ENCODE data around the gene TJP1. TPM values are rescaled to one million over a fixed set of nuclear protein-coding genes. Genes with fewer than 3 reads are reported as not detected.

The TJP1 gene
- polyA plus RNA-seq, 1 donor (not counting 4 experiments of a cell fraction or from before 2014, with no cell fraction given), result 54.7 TPM

DNA sequence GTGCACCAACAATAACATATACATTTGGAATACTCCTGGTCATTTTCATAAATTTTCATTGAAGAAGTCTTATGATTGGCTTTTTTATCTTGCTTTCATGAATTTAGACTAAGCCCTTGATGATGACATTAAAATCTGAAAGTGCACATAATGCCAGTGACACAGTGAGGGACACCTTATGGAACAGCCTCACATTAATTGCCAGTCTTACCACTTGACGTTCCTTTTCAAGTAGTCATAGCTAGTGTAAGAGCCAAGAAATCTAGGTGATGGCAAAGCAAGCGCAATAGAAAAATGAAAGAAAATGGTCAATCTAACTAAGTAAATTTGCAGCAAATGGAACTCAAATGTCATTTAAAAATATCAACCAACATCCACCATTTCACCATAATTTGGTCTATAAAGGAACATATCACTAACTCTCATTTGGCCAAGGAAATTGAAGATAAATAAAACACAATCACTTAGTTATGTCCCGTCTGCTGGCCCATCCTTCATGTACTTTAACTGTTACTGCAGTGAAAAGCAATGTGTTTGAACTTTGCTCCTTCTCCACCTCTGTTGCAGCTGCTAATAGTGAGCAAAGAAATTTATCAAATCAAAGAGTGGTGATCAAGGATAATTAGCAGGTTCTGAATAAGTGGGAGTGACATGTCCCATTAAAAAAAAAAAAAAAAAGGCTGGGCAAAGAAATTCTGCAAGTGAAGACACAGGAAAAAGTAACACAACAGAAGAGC is 110.0 kb downstream of the TJP1 start:
- no peak overlapping the region for H2AFZ ChIP-seq (ENCODE audit: control insufficient read depth, low read length)
- DNase-seq (ENCODE audit: low read depth, low spot score) (no peak), FAIRE-seq (no peak)
- peaks cover 30 to 32% of the 10 kb centered on the region in 2 experiments for H3K36me3 ChIP-seq (ENCODE audit: control insufficient read depth in 2 of 2, extremely low read depth in 1 of 2, insufficient read depth in 2 of 2, low read length in 2 of 2)
- no peak overlapping the region for H3K27ac ChIP-seq (ENCODE audit: control insufficient read depth, insufficient read depth, low read length)
- H3K9me3 ChIP-seq (ENCODE audit: control insufficient read depth, low read depth, low read length), result no peaks in the 10 kb centered on the region
- TF ChIP-seq EZH2 (IDR thresholded peaks at IDR 0.05; ENCODE audit: low read length), result no peak
- TF ChIP-seq, protein P1, sequence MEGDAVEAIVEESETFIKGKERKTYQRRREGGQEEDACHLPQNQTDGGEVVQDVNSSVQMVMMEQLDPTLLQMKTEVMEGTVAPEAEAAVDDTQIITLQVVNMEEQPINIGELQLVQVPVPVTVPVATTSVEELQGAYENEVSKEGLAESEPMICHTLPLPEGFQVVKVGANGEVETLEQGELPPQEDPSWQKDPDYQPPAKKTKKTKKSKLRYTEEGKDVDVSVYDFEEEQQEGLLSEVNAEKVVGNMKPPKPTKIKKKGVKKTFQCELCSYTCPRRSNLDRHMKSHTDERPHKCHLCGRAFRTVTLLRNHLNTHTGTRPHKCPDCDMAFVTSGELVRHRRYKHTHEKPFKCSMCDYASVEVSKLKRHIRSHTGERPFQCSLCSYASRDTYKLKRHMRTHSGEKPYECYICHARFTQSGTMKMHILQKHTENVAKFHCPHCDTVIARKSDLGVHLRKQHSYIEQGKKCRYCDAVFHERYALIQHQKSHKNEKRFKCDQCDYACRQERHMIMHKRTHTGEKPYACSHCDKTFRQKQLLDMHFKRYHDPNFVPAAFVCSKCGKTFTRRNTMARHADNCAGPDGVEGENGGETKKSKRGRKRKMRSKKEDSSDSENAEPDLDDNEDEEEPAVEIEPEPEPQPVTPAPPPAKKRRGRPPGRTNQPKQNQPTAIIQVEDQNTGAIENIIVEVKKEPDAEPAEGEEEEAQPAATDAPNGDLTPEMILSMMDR (optimal IDR thresholded peaks at IDR 0.05 in 1 of 3, IDR thresholded peaks at IDR 0.05 in 1 of 3, conservative IDR thresholded peaks at IDR 0.05 in 1 of 3; ENCODE audit: extremely low read depth in 1 of 3, insufficient read depth in 2 of 3, low read length in 3 of 3), result no peak
- H3K4me1 ChIP-seq (ENCODE audit: control insufficient read depth, extremely low read depth, insufficient read depth, low read length), result no peaks in the 10 kb centered on the region
- H4K20me1 ChIP-seq (ENCODE audit: control insufficient read depth, extremely low read depth, insufficient read depth, low read length), result no peaks in the 10 kb centered on the region
- no peaks in the 10 kb centered on the region for H3K79me2 ChIP-seq (ENCODE audit: control insufficient read depth, insufficient read depth, low read length)
- no peak overlapping the region for H3K4me3 ChIP-seq (ENCODE audit: control insufficient read depth in 2 of 3, extremely low read depth in 1 of 3, insufficient read depth in 2 of 3, low read depth in 1 of 3, low read length in 3 of 3)
- no peak overlapping the region for H3K4me2 ChIP-seq (ENCODE audit: control insufficient read depth, extremely low read depth, insufficient read depth, low read depth, low read length)
- dilution Hi-C loops (cut with MboI; ENCODE audit: extremely low pct_ligation_motif_present, low sequenced_read_pairs), result no loop called here
- no peaks in the 10 kb centered on the region for H3K27me3 ChIP-seq (ENCODE audit: control insufficient read depth, extremely low read depth, insufficient read depth, low read length)
- no peak overlapping the region for H3K9ac ChIP-seq (ENCODE audit: control insufficient read depth, extremely low read depth, insufficient read depth, low read length)
- H3K9me1 ChIP-seq (ENCODE audit: control insufficient read depth, extremely low read depth, insufficient read depth, low read length), result no peaks in the 10 kb centered on the region

DNA sequence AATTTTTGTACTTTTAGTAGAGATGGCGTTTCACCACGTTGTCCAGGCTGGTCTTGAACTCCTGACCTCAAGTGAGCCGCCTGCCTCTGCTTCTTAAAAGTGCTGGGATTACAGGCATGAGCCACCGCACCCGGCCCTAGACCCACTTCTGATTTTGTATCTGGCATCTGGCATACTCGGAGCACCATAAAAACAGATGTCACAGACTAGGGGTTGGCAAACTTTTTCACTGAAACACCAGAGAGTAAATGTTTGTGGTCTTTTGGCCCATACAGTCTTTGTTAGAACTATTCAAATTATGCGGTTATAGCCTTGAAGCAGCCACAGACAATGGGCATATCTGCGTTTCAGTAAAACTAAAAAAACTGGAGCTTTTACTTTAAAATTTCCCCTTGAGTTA is 110.7 kb downstream of the TJP1 start:
- Histone ChIP-seq H3K79me2 (ENCODE audit: control insufficient read depth, insufficient read depth, low read length) (no peaks in the 10 kb centered on the region), H4K20me1 (ENCODE audit: control insufficient read depth, extremely low read depth, insufficient read depth, low read length) (no peaks in the 10 kb centered on the region)
- no peak for FAIRE-seq

More for the DNA sequence above, 110.7 kb downstream of the TJP1 start:
- peaks cover 32 to 36% of the 10 kb centered on the region in 2 experiments for H3K36me3 ChIP-seq (ENCODE audit: control insufficient read depth in 2 of 2, extremely low read depth in 1 of 2, insufficient read depth in 2 of 2, low read length in 2 of 2)
- no peaks in the 10 kb centered on the region for H3K9me1 ChIP-seq (ENCODE audit: control insufficient read depth, extremely low read depth, insufficient read depth, low read length)
- no peak overlapping the region for H3K9ac ChIP-seq (ENCODE audit: control insufficient read depth, extremely low read depth, insufficient read depth, low read length)
- no peaks in the 10 kb centered on the region for H3K9me3 ChIP-seq (ENCODE audit: control insufficient read depth, low read depth, low read length)
- no peak overlapping the region for H3K27ac ChIP-seq (ENCODE audit: control insufficient read depth, insufficient read depth, low read length)
- no peak for DNase-seq (ENCODE audit: low read depth, low spot score)
- no peaks in the 10 kb centered on the region for H3K27me3 ChIP-seq (ENCODE audit: control insufficient read depth, extremely low read depth, insufficient read depth, low read length)
- no peak overlapping the region for H3K4me2 ChIP-seq (ENCODE audit: control insufficient read depth, extremely low read depth, insufficient read depth, low read depth, low read length)
- no peak overlapping the region for H2AFZ ChIP-seq (ENCODE audit: control insufficient read depth, low read length)
- no peaks in the 10 kb centered on the region for H3K4me1 ChIP-seq (ENCODE audit: control insufficient read depth, extremely low read depth, insufficient read depth, low read length)
- dilution Hi-C loops (cut with MboI; ENCODE audit: extremely low pct_ligation_motif_present, low sequenced_read_pairs), result no loop called here
- TF ChIP-seq, protein P1 (optimal IDR thresholded peaks at IDR 0.05 in 1 of 3, IDR thresholded peaks at IDR 0.05 in 1 of 3, conservative IDR thresholded peaks at IDR 0.05 in 1 of 3; ENCODE audit: extremely low read depth in 1 of 3, insufficient read depth in 2 of 3, low read length in 3 of 3), result no peak
- TF ChIP-seq EZH2 (IDR thresholded peaks at IDR 0.05; ENCODE audit: low read length), result no peak
- no peak overlapping the region for H3K4me3 ChIP-seq (ENCODE audit: control insufficient read depth in 2 of 3, extremely low read depth in 1 of 3, insufficient read depth in 2 of 3, low read depth in 1 of 3, low read length in 3 of 3)
